Hindlimb muscle (tissue), 1 donor: ENCODE data around the gene THEM5. TPM values are rescaled to one million over a fixed set of nuclear protein-coding genes. Genes with fewer than 3 reads are reported as not detected.
"Not testable (repeated sequence)": the region's sequence is repeated elsewhere in the genome, so short reads cannot be mapped to it uniquely, and the experiment has no call there.

Experiments
- DNase-seq: peaks from one replicate; pipeline ENCODE4 v3.0.0-alpha.2; 2013
- polyA plus RNA-seq: library from polyadenylated mRNA; unstranded; fragments of 120-200 nt; gene quantifications from one replicate; pipeline ENCODE4 v1.2.1, GENCODE V29; 2013; ENCODE audit not compliant: insufficient read length

The THEM5 gene
- polyA plus RNA-seq, 1 donor, result 0.37 TPM

DNA sequence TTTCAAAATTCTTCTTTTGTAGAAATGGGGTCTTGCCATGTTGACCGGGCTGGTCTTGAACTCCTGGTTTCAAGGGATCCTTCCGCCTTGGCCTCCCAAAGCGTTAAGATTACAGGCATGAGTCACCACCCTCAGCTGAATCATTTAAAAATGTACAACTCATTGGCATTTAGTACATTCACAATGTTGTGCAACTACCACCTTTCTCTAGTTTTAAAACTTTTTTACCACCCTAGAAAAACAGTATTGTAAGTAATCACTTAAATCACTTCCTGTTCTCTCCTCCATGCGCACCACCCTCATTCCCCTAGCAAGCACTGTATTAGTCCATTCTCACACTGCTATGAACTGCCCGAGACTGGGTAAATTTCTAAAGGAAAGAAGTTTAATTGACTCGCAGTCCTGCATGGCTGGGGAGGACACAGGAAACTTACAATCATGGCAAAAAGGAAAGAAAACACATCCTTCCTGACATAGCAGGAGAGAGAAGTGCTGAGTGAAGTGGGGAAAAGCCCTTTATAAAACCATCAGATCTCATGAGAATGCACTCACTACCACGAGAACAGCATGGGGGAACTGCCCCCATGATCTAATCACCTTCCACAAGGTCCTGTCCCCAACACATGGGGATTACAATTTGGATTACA is 14.4 kb upstream of the THEM5 start:
- DNase-seq, result no peak

DNA sequence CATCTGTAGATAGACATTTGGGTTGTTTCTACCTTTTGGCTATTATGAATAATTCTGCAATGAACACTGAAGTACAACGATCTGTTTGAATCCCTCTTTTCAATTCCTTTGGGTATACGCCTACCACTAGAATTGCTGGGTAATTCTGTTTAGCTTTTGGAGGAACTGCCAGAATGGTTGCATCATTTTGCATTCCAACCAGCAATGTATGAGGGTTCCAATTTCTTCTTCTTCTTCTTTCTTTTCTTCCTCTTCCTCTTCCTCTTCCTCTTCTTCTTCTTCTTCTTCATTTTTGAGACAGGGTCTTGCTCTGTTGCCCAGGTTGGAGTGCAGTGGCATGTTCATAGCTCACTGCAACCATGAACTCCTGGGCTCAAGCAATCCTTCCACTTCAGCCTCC is 13.8 kb upstream of the THEM5 start:
- no peak for DNase-seq

DNA sequence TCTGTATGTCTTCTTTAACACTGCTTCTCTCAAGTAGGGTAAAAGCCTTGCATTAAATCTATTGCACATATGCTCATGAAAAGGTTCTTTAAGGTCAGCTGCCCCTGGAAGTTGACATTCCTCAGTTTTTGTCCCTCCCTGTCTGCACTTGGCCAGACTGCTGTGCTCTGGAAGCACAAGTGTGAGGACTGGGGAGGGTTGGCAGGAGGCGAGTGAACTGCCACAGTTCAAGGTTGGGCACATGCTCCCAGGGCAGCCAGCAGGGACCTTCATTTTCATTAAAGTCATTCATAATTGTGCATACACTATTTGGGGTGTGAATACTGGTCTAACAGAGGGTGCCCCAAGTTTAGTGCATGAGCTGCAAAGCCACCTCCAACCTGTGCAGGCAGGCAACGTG is 10.9 kb upstream of the THEM5 start:
- no peak for DNase-seq

DNA sequence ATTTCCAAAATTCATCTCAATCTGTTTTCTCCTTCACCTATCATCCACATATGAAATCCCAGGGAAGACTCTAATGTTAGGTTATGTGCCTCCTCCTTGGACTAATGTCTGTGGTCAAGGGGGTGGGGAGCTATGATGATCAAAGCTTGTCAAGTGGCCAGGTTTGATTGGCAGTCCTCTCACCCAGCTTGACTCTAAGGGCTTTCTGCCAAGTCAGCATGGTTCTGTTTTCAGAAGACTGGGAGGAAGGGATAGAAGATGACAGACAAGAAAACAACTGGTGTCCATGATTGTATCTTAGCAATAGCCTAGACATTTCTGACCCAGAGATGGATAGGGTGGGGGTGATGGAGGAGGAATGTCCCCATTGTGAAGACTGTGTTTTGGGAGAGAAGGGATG is 9.1 kb upstream of the THEM5 start:
- DNase-seq, result no peak

DNA sequence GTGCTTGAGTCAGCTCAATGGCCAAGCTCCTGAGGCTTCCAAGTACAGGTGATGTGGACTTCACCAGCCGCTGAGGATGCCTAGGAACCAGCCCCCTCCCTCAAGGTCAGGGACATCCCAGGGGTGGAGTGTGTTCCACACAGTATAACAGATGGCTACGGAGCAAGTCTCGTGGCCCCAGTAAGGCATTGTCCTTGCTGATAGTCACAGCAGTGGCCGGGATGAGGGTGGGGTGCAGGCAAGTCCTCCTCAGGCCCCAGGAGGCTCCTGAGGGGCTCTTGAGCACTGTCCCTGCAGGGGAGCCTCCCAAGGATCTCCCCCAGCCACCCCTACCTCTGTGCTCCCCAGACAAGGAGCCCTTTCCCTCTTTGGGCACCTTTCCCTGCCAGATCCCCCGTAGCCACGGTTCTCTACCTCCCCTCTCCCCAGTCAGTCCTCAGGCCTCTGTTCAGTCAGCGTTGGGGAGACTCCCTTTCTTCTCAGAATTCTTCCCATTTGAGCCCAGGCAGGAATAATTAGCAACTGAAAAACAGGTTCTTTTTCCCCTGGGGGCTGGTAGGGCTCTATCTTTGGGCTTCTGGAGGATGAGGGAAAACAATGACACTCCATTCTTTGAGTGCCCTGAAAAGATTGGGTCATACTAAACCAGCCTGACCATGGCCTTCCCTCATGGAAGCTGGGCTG is 7.1 kb upstream of the THEM5 start:
- DNase-seq, result no peak

DNA sequence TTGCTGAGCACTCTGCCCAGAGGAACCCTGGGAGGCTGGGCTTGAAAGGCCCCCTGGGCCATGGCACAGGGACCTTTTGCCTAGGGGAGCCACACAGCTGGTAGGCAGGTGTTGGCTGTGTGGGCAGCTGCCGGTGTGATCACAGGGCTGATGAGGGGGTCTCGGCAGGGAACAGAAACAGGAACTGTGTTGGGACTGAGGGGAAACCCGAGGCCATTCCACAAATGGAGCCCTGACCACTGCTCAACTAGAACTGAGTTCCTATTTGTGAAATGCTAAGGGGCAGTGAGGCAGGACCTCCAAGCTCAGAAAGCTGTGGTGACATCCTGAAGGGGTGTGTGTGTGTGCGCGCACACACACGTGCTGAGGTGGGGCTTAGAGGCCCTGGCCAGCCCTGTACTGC is 6.4 kb upstream of the THEM5 start:
- no peak for DNase-seq

DNA sequence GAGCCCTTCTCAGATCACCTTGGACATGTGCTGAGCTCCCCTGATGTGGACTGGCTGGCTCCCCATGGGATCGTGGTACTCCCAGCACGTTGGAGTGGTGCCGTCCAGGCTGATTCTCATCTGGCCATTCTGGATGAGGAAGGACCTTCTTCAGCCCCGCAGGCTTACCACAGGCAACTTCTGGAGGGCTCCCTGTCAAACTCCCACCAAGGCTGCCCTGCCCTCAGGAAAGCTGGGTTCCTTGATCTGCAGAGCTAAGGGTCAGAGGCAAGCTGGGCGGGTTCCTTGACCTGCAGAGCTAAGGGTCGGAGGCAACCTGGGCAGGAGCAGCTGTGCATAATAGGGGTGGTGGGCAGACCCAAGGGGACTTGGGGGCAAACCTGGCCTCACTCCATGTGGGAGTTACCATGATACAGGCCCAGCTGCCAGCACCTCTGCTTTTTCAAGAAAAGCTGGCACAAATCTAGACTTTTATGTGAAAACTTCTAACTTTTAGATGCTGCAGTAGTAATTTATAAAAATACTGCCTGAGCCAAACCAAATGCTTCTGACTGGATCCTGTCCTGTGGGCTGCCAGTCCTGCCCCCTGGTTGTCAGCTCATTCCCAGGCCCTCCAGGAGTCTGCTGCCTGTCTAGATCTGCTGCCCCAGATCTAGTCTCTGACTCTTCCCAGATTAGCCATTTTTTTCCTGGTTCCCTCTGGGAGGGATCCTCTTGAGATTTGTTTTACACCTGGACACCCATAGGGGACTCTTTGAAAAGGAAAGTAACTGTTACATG is 5.6 kb upstream of the THEM5 start:
- no peak for DNase-seq

DNA sequence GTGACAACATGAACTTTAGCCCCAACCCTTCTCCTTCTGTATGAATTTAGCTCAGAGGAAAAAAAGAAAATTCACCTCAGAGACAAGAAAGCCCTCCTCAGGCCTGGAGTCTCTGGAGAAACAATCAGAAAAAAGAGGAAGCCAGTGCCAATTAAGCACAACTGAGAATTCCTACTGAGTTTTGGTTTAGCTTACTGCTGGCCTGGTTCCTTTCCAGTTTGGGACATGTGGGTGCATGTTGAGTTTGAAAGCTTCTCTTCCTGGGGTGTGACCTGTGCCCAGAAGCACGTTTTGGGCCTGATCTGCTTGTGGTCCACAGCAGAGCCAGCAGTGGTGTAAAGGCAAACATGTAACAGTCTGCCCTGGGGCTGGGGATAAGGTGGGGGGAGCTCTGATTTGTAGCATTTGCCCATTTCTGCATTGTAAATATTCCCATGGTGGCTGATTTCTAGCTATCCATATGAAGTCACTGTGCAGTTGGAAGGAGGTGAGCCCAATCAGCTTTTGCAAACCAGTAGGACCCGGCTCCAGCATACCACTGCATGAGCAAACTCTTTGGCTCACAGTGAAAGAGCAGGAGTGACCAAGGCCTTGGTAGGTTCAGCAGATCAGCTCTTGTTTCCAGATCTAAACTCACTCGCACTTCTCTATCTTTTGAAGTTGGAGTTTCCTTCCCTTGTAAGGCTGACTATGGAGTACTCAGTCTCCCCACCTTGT is 4.7 kb upstream of the THEM5 start:
- no peak for DNase-seq

DNA sequence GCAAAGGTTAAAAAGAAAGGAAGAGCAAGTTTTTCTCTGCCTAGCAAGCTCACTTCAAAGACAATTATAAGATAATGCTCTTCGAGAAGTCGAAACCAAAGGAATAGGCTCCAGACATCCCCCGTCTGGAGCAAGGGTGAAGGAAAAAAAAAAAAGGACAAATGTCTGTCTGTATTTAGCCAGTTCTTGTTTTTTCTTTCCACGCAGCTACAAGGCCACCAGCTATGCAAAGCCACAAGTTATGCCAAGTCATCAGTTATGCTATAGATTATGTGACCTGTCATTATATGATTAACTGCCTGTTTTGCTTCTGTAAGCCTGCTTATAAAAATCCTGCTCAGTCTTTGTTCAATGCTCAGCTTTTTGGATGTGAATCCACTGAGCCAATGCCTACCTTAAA is 2.4 kb upstream of the THEM5 start:
- DNase-seq, result no peak

DNA sequence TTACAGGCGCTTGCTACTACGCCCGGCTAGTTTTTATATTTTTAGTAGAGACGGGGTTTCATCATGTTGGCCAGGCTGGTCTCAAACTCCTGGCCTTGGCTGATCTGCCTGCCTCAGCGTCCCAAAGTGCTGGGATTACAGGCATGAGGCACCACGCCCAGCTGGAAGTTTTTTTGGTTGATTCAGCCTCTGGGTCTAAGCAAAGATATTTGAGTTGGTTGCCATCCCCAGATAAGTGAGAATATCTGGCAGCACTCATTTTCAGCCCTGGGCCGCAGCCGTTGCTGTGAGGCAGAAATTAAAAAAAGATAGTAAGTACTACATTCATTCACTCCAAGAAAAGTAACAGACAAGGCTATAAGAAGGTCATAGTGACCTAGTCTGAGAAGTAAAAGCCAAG is 2.0 kb upstream of the THEM5 start:
- not testable (repeated sequence) for DNase-seq

DNA sequence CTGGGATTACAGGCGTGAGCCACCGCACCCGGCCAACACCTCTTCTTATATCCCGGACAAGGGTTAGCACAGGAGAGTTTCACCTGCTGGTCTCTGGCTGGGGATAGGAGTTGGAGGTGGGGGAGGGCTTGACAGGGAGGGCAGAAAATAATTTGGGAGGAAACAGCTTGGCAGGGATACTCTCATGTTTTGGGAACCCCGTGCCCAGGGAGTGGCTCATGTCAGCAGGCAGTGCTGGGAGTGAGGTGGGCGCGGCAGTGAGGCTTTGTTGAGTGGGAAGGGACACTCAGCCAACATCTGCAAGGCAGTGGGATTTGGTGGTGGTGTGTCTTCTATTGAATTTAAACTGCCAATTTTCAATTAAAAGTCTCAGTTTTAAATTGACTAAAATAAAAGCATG is 1.1 kb upstream of the THEM5 start:
- no peak for DNase-seq

DNA sequence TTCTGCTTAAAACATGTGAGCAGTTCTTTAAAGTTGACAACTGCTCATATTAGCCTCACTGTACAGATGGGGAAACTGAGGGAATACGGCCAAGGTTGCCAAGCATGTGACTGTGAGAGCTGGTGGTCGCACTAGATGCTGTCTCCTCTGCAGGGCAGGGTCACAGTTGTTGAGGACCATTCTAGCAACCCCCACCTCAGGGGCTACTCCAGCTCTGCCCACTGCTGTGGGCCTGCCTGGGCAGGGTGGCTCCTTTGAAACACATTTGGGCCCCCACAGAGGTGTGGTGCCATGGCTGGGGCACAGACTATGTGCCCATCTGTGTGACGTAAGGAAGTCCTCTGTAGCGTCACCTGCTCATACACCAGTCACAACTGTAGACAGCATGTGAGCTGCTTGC is 779 bp downstream of the THEM5 start:
- no peak for DNase-seq

DNA sequence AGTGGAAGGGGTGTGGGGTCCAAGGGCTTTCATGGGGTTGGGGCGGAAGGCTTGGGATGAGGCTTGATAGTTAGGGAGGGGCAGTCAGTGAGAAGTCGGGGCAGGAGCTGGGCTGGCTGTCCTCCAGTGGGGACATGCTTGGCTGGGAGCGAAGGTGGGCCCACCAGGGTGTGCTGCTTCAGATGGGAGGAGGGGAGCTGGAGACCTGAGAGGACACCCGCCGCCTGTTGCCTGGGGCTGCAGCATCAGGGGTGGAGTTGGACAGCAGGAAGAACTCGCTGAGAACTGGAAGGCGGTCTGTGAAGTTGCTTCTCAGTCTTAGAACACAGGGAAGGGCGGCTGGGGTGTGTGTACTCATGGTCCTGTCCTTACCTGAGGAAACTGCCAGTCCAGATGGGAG is 1.6 kb downstream of the THEM5 start:
- DNase-seq, result no peak

DNA sequence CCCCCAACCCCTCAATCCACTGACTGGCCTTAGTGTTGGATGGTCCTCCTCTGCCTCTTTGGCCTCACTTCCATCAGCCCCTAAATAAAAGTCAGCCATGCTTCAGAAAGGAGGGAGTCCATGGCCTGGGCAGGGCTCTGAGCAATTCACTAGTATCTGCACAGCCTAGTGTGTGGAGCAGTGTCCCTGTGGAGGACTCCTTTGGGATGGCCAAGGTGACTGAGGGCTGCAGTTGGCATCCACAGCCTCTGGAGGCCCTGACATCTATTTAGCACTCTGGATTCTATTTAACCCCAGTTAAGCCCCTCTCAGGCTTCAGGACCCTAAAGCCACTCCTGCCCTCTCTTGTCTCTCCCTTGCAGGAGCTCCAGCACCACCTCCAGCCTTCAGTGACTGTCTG is 3.6 kb downstream of the THEM5 start:
- no peak for DNase-seq

DNA sequence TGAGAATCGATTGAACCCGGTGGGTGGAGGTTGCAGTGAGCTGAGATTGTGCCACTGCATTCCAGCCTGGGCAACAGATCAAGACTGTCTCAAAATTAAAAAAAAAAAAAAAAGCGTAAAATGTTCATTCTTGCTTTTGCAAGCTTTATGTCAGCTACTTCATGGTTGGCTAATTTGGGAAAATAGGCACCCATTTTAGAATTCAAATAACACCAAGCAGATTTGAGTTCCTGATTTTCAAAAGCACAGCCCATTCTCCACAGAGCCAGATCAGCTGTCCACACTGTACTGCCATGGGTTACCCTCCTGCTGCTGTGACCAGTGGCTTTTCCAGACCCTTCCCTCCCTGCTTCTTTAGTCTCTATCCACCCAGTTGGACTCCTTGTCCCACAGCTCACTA is 4.4 kb downstream of the THEM5 start:
- no peak for DNase-seq

DNA sequence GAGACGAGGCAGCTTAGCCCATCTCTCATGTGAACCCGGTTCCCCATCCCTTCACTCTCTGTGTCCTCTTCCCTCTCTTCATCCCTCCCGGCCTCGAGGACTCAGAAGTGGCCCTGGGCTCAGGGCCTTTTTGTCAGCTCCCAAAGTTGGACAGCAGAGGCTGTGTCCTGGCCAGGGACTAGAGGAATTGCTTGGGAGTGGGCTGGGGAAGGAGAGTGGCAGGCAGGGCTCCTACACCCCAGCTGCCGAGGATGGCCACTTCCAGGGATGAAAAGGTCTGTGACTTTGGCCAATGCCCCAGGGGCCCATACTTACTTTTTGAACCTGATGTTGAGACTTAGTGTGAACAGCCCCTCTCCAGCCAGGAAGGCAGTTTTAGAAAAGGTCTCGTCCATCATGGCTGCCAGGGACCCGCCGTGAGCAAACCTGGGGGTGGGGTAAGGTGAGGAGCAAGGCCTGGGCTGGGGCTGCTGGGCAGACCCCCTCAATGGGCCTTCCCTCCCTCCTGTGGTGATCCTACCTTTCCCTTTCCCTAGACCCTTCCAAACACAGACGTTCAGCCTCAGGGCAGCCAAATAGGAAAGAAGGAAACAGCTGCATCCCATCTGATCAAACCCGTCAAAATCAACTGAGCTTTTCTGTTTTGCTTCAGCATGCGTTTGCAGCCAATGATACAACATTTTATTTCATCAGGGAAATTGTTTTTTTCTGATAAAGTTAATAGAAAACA is 5.5 kb downstream of the THEM5 start:
- no peak for DNase-seq

DNA sequence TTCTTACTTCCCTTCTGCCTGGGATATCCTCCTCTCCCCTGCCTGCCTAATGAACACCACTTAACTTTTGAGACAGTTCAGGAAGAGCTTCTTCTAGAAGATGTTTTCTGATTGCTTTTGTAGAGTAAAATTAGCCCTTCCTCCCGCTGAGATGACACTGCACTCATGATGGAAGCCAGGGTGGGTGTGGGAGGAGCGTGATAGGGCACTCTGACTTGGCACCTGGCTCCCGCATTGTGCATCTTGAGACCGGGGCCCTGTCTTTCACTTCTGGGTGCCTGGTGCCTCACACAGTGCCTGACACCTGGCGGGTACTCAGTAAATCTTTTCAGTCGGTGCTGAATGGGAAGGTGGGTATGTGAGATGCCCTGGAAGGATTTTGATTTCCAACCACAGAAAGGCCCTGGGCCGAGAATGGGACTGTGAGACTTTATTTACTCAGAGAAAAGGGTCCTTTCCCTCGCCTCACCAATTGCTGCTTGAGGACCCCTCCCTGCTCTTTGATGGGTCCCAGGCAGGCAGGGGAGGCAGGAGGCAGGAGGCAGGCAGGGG is 6.8 kb downstream of the THEM5 start:
- no peak for DNase-seq

DNA sequence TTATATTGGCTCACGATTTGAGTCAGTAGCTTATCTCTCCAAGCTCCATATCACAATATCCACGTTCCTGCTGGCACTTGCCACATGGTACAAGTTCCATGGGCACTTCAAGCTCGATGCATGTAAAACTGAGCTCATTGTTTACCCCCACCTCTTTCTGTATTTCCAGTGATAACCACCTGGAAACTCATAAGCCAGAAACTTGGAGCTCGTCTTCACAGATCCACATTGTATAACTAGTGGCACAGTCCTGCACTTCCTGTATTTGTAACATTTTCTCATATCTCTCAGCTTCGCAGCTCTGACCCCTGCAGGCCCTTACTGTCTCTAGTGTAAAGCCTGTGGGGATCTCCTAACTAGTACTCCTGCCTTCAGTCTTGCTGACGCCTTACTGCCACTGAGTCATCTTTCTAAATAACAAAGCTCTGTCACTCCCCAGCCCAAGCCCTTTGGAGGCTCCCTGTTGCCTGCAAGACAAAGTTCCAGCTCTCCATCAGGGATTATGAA is 7.4 kb downstream of the THEM5 start:
- no peak for DNase-seq

DNA sequence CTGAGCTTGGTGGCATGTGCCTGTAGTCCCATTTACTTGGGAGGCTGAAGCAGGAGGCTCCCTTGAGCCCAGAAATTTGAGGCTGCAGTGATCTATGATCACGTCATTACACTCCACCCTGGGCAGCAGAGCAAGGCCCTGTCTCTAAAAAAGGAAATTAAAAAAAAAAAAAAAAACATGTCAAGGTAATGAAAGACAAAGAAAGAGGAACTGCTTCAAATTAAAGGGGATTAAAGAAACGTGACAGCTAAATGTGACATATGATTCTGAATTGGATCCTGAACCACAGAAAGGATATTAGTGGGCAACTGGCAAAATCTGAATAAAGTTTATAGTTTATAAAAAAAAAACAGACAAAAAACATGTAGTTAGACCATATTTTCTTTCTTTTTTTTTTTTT is 10.1 kb downstream of the THEM5 start:
- no peak for DNase-seq

DNA sequence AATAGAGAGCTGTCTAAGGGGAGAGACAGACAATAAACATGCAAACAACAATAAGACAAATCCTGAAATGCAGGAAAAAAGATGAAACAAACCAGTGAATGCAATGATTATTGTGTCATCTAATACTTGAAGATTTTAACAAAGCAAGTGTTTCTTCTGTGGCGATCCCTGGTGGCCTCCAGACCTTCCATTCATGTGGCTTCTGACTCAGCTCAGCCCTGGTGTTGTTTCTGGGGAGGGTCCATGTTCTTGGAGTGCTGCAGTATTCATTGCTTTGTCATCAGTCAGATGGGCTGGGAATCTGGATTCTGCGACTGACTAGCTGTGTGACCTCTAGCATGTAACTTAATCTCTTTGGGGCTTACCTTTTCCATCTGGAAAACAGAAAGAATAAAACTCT is 12.4 kb downstream of the THEM5 start:
- DNase-seq, result no peak

DNA sequence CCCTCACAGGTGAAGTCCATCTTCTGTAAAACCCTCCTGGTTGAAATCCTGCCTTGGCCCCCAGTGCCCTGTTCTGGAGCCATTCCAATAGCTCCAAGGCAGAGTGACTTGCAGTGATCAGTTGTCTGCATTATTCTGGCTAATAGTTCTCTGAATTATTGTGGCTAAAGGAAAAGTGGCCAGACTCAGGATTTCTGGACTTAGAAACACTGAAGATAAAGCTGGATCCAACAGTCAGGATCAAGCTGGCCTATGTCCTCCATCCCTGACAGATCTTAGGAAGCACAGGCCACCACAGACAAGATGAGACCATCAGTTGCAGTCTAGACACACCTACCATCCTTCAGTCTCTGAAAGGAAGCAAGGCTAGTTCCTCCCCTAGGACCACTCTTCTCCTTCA is 13.1 kb downstream of the THEM5 start:
- DNase-seq, result no peak
